SK-N-SH treated with all-trans-retinoic acid at 6 μM for 48 hours (cell line): ENCODE results near the gene MIEN1.

Experiments
- OSR1 ChIP-seq: fragments of 250-450 bp; sonication (Bioruptor Pico); IDR thresholded peaks from 2 replicates; pipeline ENCODE4 v1.8.0; 2022; ENCODE audit warnings: moderate library complexity, mild to moderate bottlenecking, inconsistent platforms
- ZFP3 ChIP-seq: fragments of 250-450 bp; sonication (Bioruptor Pico); IDR thresholded peaks from 2 replicates; pipeline ENCODE4 v1.5.0; 2020; ENCODE audit warnings: mild to moderate bottlenecking, moderate library complexity

DNA sequence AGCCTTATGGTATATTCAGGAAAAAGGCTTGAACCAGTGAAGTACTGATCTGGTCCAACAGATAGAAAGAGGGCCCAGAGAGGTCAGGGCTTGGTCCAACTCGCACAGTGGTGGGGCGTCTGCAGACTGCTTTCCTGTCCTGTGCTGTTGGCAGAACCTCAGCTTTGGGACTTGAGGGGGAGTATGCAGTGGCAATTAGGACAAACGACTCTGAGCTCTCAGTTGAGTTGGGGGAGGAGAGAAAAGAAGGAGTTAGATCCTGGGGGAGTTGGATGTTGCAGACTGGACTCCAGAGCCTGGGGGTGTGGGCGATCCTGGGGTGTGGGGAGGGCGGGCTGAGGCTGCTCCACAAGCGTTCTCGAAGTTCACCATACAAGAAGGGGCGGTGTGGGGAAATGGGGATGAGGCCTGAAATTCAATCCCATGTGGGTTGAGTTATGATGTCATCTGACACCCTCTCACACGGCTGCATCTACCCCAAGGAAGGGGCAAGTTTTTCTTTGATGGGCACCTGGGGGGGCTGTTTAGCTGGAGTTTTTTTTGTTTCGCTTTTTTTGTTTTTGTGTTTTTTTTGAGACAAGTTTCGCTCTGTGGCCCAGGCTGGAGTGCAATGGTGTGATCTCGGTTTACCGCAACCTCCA lies 22.0 kb upstream of the MIEN1 start:
- TF ChIP-seq ZFP3 (CRISPR knock-in tag) (no peak), OSR1 (CRISPR knock-in tag) (no peak)
